ENCODE measurements around the gene MSTO1. TPM values are rescaled to one million over a fixed set of nuclear protein-coding genes. Genes with fewer than 3 reads are reported as not detected.

The MSTO1 gene
- total and polyA plus RNA-seq, 10 of the 15 experiments (the other 5 are each of a cell fraction or from before 2014, with no cell fraction given): 16.1 to 87.9 (median 46.6) TPM

- TF ChIP-seq ATF7 (IDR thresholded peaks at IDR 0.05; ENCODE audit: low read depth): no peak
- TF ChIP-seq PKNOX1 (IDR thresholded peaks at IDR 0.05): no peak
- TF ChIP-seq SPI1 (IDR thresholded peaks at IDR 0.05; ENCODE audit: borderline replicate concordance, insufficient read depth, low read depth, low read length): no peak
- no peak for TF ChIP-seq HSF1 (IDR thresholded peaks at IDR 0.05; ENCODE audit: low read depth, low read length)
- TF ChIP-seq TBL1XR1 (IDR thresholded peaks at IDR 0.05; ENCODE audit: low read depth, low read length): no peak
These were observed 35.1 kb downstream of the MSTO1 start (continued) for GRCh38 chr1:155645034-155645598.

GRCh38 chr1:155645648-155646047, 35.6 kb downstream of the MSTO1 start:
- DNase-seq (ENCODE audit: low read depth, low spot score): no peak
- BruUV-seq (replicated peaks): no TSS peak
- Histone ChIP-seq H3K79me2 (ENCODE audit: control insufficient read depth, insufficient read depth, low read length) (no peaks in the 10 kb centered on the region), H3K4me1 (ENCODE audit: control insufficient read depth, insufficient read depth, low read length) (no peaks in the 10 kb centered on the region), H3K27ac (ENCODE audit: control insufficient read depth, insufficient read depth) (no peak overlapping the region), H3K27me3 (replicated peaks in 1 of 2; ENCODE audit: control insufficient read depth in 2 of 2, insufficient read depth in 2 of 2, low read length in 1 of 2) (no peaks in the 10 kb centered on the region), H3K9me3 (replicated peaks; ENCODE audit: control insufficient read depth, insufficient read depth, low read length) (peaks cover 9% of the 10 kb centered on the region; the same call in 2 of the 3 replicates), H3K9ac (ENCODE audit: control insufficient read depth, insufficient read depth, low read length) (no peak overlapping the region), H3K4me2 (ENCODE audit: control insufficient read depth, insufficient read depth) (no peak overlapping the region), H4K20me1 (ENCODE audit: control insufficient read depth, insufficient read depth) (no peaks in the 10 kb centered on the region), H3K36me3 (ENCODE audit: control insufficient read depth in 2 of 2, insufficient read depth in 2 of 2, low read length in 1 of 2) (no peaks in the 10 kb centered on the region), H3K4me3 (no peak overlapping the region), H2AFZ (ENCODE audit: control insufficient read depth, low read depth, low read length) (no peak overlapping the region)
- in situ Hi-C loops (cut with MboI): no loop called here
- RAD21 ChIA-PET (ENCODE audit: unreplicated experiment): no interaction called here
- POLR2A ChIA-PET: interaction anchor here (0.6 kb wide), 1 partner anchor 280 kb away, joined by 4 read pairs; no protein-coding TSS in a partner anchor
- CTCF ChIA-PET: no interaction called here
- intact Hi-C loops (cut with micrococcal nuclease; ENCODE audit: unreplicated experiment): no loop called here
- 58% methylated on average over 6 of the region's 6 CpGs for WGBS (ENCODE audit: insufficient coverage, insufficient replicate concordance, low lambda C conversion rate, missing lambda C conversion rate)
- SMC1A ChIA-PET (ENCODE audit: uncharacterized antibody, unreplicated experiment): no interaction called here
- FAIRE-seq: no peak
- no peak for ATAC-seq
- TF ChIP-seq ZNF384 (IDR thresholded peaks at IDR 0.05; ENCODE audit: borderline replicate concordance, low read depth, low read length) (no peak), IRF5 (IDR thresholded peaks at IDR 0.05; ENCODE audit: borderline replicate concordance) (no peak), DPF2 (IDR thresholded peaks at IDR 0.05) (no peak), NR2C1 (IDR thresholded peaks at IDR 0.05) (no peak), MLLT1 (IDR thresholded peaks at IDR 0.05) (no peak), ZBED1 (IDR thresholded peaks at IDR 0.05; ENCODE audit: borderline replicate concordance) (no peak), PAX8 (IDR thresholded peaks at IDR 0.05) (no peak), MEF2A (IDR thresholded peaks at IDR 0.05; ENCODE audit: insufficient read depth, low read depth, low read length) (no peak), SMAD1 (IDR thresholded peaks at IDR 0.05; ENCODE audit: low read depth, partially characterized antibody) (no peak), CBX5 (IDR thresholded peaks at IDR 0.05; ENCODE audit: low read depth) (no peak), KLF5 (IDR thresholded peaks at IDR 0.05; ENCODE audit: partially characterized antibody) (no peak), POLR2A (IDR thresholded peaks at IDR 0.05; ENCODE audit: low read depth, low read length) (no peak)

Measured in GM12878 (cell line).